Naive thymus-derived CD8-positive, alpha-beta T cell (primary cell): Measurements from ENCODE around the gene PNPLA2. TPM values are rescaled to one million over a fixed set of nuclear protein-coding genes. Genes with fewer than 3 reads are reported as not detected.

ENCODE experiments used
- ATAC-seq, 2 donors: fragments of 150-1000 bp; cut with Tn5 transposase in 1 of 2; sonication (Bioruptor Pico), chemical (Tn5 transposase) in 1 of 2; 1 replicate in 1 of 2; 2 replicates in 1 of 2; pipeline ENCODE4 v1.10.0; 2021; ENCODE audit warnings: mild to moderate bottlenecking in 2 of 2, moderate library complexity in 2 of 2
- POLR2A ChIA-PET: fragments of 350-600 bp; sonication (Branson Sonifier 250); formaldehyde crosslinking; loops from one replicate; lab custom pipeline; 2021; ENCODE audit warnings: antibody characterized with exemption; lab: Charles Lee
- DNase-seq, 10 donors: peaks; one replicate each; pipeline versions ENCODE4 v3.0.0 to v3.0.0-alpha.2; 2020 to 2022
- H3K27ac Mint-ChIP-seq, 10 donors: one replicate each; pipeline ENCODE4 v1.8.0; 2020 to 2022; ENCODE audit warnings: mild to moderate bottlenecking in 10 of 10, mixed read lengths in 10 of 10, moderate library complexity in 4 of 10, inconsistent platforms in 1 of 10
- H3K27me3 Mint-ChIP-seq, 5 donors: one replicate each; pipeline ENCODE4 v1.8.0; 2021 to 2022; ENCODE audit warnings: mixed read lengths in 5 of 5
- H3K36me3 Mint-ChIP-seq, 3 donors: one replicate each; pipeline ENCODE4 v1.8.0; 2020 to 2022; ENCODE audit warnings: mixed read lengths in 3 of 3, mild to moderate bottlenecking in 2 of 3, inconsistent platforms in 1 of 3
- H3K4me1 Mint-ChIP-seq, 4 donors: one replicate each; pipeline ENCODE4 v1.8.0; 2021 to 2022; ENCODE audit warnings: mixed read lengths in 4 of 4
- H3K4me3 Mint-ChIP-seq, 10 donors: one replicate each; pipeline ENCODE4 v1.8.0; 2020 to 2022; ENCODE audit warnings: mild to moderate bottlenecking in 10 of 10, mixed read lengths in 10 of 10, moderate library complexity in 6 of 10, inconsistent platforms in 1 of 10
- H3K9me3 Mint-ChIP-seq, 9 donors: one replicate each; pipeline ENCODE4 v1.8.0; 2020 to 2022; ENCODE audit warnings: mixed read lengths in 9 of 9, mild to moderate bottlenecking in 3 of 9, inconsistent platforms in 1 of 9, moderate library complexity in 1 of 9
- polyA plus RNA-seq, 3 donors: library from polyadenylated mRNA; unstranded; fragments of 300-500 nt; fragmentation: Illumina TruSeq; gene quantifications; one replicate each; pipeline ENCODE4 v1.2.3, GENCODE V29; 2021
- total RNA-seq, 8 experiments: library from RNA in 2 of 8; stranded (reverse) in 2 of 8; gene quantifications; one replicate each; pipeline ENCODE4 v1.2.3 and lab custom pipeline; 2021 to 2026

Gene PNPLA2
- total and polyA plus RNA-seq, 5 experiments from 2014 or later = 20.5 to 251 (median 42.7) TPM

DNA sequence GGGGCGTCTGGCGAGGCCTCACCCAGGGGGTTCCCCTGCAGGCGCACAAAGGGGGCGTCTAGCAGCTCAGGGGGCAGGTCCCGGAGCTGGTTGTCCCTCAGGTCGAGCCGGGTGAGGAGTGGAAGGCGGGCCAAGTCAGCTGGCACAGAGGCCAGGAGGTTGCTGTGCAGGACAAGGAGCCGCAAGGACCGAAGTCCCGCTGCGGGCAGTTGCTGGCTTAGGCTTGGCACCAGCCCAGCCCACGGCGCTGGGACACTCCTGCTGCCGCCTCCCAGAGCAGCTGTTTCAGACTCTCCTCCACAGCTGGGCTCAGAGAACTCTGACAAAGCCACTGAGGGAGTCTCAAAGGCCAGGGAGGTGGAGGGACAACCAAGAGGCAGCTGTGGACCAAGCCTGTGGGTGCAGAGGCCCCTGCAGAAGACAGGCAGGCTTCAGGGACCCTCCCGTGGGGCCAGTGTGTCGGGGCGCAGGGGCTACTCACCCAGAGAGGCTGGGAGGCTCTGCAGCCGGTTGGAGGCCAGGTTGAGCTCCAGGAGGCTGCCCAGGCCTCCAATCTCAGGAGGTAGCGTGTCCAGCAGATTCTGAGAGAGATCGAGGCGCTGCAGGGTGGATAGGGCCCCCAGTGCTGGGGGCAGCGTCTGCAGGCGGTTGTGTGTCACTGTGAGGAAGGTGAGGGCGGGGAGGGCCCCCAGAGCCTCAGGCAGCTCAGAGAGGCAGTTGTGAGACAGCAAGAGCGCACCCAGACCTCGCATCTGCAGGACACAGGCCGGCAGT is 15.8 kb upstream of the PNPLA2 start:
- Mint-ChIP-seq H3K36me3 (no peaks in the 10 kb centered on the region), H3K4me1 (peaks cover 2 to 30% (median 8%) of the 10 kb centered on the region in 4 donors), H3K4me3 (peak overlapping the region in 2 of 10 donors; percentile 25 to 62), H3K9me3 (no peaks in the 10 kb centered on the region), H3K27ac (peak overlapping the region in 1 of 10 donors; percentile 16), H3K27me3 (no peaks in the 10 kb centered on the region)
- no peak for DNase-seq
- no peak for ATAC-seq
- POLR2A ChIA-PET = interaction anchor here (0.9 to 5.4 kb wide), 4 partner anchors 16 to 222 kb away, joined by 3 to 67 read pairs (median 5); partner anchors contain the start of genes PNPLA2, POLR2L and TSPAN4

GRCh38 chr11:803467-803742 is 15.3 kb upstream of the PNPLA2 start:
- DNase-seq (no peak), ATAC-seq (no peak)
- POLR2A ChIA-PET = interaction anchor here (0.6 to 5.4 kb wide), 7 partner anchors 16 to 222 kb away, joined by 3 to 67 read pairs (median 5); partner anchors contain the start of genes PNPLA2, POLR2L, TALDO1 and TSPAN4
- Mint-ChIP-seq H3K9me3 (no peaks in the 10 kb centered on the region), H3K27me3 (no peaks in the 10 kb centered on the region), H3K4me1 (peaks cover 3 to 32% (median 12%) of the 10 kb centered on the region in 4 donors), H3K4me3 (peak overlapping the region in 2 of 10 donors; percentile 67 to 72), H3K36me3 (no peaks in the 10 kb centered on the region), H3K27ac (peak overlapping the region in 1 of 10 donors; percentile 16)

DNA sequence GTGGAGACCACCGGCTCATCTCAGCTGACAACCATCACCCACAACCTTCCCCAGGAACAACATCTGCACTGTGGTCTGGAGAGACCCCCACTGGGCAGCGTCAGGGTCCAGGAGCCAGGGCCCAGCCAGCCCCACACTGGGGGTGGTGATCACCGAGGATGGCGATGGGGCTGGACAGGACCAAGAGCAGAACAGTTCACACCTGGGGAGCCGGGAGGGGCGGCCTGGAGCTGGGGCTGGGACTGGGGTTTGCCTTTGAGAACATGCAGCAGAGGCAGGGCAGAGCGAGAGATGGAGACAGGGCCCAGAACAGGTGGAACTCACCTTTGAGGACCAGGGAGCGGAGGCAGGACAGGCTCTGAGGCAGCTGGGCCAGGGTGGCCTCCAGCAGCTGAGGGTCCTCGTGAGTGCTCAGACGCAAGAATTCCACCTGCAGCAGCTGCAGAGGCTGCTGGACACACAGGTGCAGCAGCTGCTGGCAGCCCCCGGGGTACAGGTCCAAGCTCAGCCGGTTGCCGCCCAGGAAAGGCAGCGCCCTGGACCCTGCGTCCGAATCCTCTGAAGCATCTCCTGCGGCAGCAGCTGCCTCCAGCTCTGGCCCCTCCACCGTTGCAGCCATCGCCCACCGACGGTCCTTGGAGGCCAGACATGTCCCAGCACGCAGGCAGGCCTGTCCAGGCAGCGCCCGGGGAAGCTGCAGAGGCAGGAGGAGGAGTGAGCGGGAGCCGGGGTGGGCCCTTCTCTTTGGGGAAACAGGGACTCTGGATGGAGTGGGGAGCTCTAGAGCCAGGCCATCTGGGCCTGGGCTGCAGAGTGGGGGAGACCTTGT is 14.7 kb upstream of the PNPLA2 start:
- no peak for ATAC-seq
- peak overlapping the region in 8 of 10 donors; percentile 56 to 89 (median 72) for H3K27ac Mint-ChIP-seq
- no peak for DNase-seq
- POLR2A ChIA-PET = interaction anchor here (0.6 to 5.4 kb wide), 10 partner anchors 8 to 109 kb away, joined by 3 to 67 read pairs (median 6); partner anchors contain the start of genes CEND1, DEAF1, PNPLA2 and POLR2L
- H3K27me3 Mint-ChIP-seq = no peaks in the 10 kb centered on the region
- H3K9me3 Mint-ChIP-seq = no peaks in the 10 kb centered on the region
- H3K4me1 Mint-ChIP-seq = peaks cover 5 to 36% (median 17%) of the 10 kb centered on the region in 4 donors
- H3K36me3 Mint-ChIP-seq = no peaks in the 10 kb centered on the region
- H3K4me3 Mint-ChIP-seq = peak overlapping the region; percentile 67 to 86 (median 75)

DNA sequence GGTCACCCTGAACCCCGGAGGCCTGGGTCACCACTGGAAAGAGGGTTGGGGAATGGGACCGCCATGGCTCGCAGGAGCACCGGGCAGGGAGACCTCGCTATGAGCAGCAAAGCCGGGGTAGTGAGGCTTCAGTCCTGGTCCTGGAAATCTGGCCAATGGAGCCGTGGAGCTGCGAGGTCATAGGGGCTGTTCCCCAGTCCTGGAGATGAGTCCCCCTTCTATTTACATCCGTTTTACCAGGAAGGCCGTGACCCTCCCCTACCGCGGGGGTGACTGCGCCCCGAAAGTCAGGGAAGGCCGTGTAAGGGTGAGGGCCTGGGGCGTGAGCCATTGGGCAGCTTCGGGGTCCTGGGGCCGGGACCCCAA is 14.1 kb upstream of the PNPLA2 start:
- POLR2A ChIA-PET = interaction anchor here (0.8 to 5.4 kb wide), 8 partner anchors 9 to 109 kb away, joined by 3 to 67 read pairs (median 4); partner anchors contain the start of genes CEND1, DEAF1, PNPLA2 and TALDO1
- H3K4me1 Mint-ChIP-seq = peaks cover 6 to 36% (median 20%) of the 10 kb centered on the region in 4 donors
- DNase-seq = no peak
- H3K27me3 Mint-ChIP-seq = no peaks in the 10 kb centered on the region
- no peaks in the 10 kb centered on the region for H3K9me3 Mint-ChIP-seq
- peak overlapping the region in 8 of 10 donors; percentile 56 to 89 (median 72) for H3K27ac Mint-ChIP-seq
- ATAC-seq = no peak
- H3K36me3 Mint-ChIP-seq = no peaks in the 10 kb centered on the region
- H3K4me3 Mint-ChIP-seq = peak overlapping the region; percentile 67 to 86 (median 75)

GRCh38 chr11:808427-809286 is 10.1 kb upstream of the PNPLA2 start:
- no peaks in the 10 kb centered on the region for H3K27me3 Mint-ChIP-seq
- ATAC-seq (peak; percentile 0 to 3), DNase-seq (no peak)
- H3K9me3 Mint-ChIP-seq = no peaks in the 10 kb centered on the region
- H3K27ac Mint-ChIP-seq = peak overlapping the region; percentile 93 to 99 (median 99)
- peaks cover 0 to 24% (median 2%) of the 10 kb centered on the region in 3 donors for H3K36me3 Mint-ChIP-seq
- H3K4me3 Mint-ChIP-seq = peak overlapping the region; percentile 88 to 98 (median 92)
- peaks cover 8 to 53% (median 40%) of the 10 kb centered on the region in 4 donors for H3K4me1 Mint-ChIP-seq
- POLR2A ChIA-PET = interaction anchor here (0.8 to 2.3 kb wide), 14 partner anchors 9 to 302 kb away, joined by 3 to 80 read pairs (median 4); partner anchors contain the start of genes GATD1, PHRF1, PNPLA2 and POLR2L

GRCh38 chr11:809287-810039 is 9.3 kb upstream of the PNPLA2 start, which contains the start of gene RPLP2:
RPLP2 (plus strand) TSS chr11:809967; CDS start chr11:810235, 268 bp downstream.
- ATAC-seq (peak; percentile 82 to 87), DNase-seq (peak; percentile 95 to 100 (median 98))
- no peaks in the 10 kb centered on the region for H3K9me3 Mint-ChIP-seq
- H3K4me1 Mint-ChIP-seq = peaks cover 10 to 47% (median 39%) of the 10 kb centered on the region in 4 donors
- peak within 1 kb of the TSS; percentile 88 to 98 (median 92) for H3K4me3 Mint-ChIP-seq
- H3K36me3 Mint-ChIP-seq = peaks cover 0 to 27% (median 2%) of the 10 kb centered on the region in 3 donors
- H3K27me3 Mint-ChIP-seq = no peaks in the 10 kb centered on the region
- H3K27ac Mint-ChIP-seq = peak within 1 kb of the TSS; percentile 93 to 99 (median 99)
- POLR2A ChIA-PET = interaction anchor here (0.8 to 2.3 kb wide), 15 partner anchors 10 to 303 kb away, joined by 3 to 80 read pairs (median 5); partner anchors contain the start of genes CD151, GATD1, PHRF1 and PNPLA2

- H3K36me3 Mint-ChIP-seq = peaks cover 0 to 27% (median 2%) of the 10 kb centered on the region in 3 donors
- ATAC-seq = peak; percentile 19 to 24
- peak overlapping the region; percentile 88 to 98 (median 92) for H3K4me3 Mint-ChIP-seq
These were observed 8.6 kb upstream of the PNPLA2 start for GRCh38 chr11:810040-810567.

DNA sequence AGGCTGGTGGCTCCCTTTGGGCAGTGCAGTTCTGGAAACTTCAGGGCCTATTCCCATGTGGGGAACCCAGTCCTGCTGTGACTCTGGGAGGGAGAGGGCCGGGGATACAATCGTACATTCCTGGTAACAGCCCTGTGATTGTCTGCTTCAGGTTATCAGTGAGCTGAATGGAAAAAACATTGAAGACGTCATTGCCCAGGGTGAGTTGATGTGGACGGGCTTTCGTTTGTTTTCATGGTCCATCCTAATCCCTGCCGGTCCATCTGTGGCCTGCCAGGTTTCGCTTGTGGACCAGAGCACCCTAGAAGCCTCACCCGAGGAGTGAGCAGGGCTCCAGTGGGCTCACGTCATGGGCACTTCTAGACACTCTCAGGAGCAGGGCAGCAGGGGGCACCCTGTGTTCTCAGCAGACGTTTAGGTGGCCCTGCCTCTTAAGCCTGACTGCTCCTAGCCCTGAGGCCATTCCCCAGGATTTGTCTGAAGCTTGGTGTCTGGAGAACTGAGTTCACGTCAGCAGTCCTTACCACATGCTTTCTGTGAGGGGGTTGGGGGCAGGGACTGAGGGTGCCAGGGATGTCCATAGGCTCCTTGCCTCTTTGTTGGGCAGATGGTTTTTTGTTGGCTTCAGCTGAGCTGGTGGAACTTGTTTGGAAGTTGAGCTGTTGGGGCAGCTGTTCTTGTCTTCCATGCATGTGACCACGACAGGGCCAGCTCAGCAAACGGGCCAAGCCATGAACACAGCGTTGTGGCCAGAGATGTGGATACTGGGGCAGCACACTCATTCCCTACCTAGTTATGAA is 7.1 kb upstream of the PNPLA2 start:
- Mint-ChIP-seq H3K27ac (peak overlapping the region in 9 of 10 donors; percentile 31 to 95 (median 86)), H3K4me3 (peak overlapping the region; percentile 79 to 98 (median 86)), H3K4me1 (peaks cover 10 to 41% (median 35%) of the 10 kb centered on the region in 4 donors), H3K27me3 (no peaks in the 10 kb centered on the region), H3K36me3 (peaks cover 0 to 27% (median 2%) of the 10 kb centered on the region in 3 donors), H3K9me3 (no peaks in the 10 kb centered on the region)
- ATAC-seq (no peak), DNase-seq (no peak)
- POLR2A ChIA-PET = interaction anchor here (0.6 to 1.9 kb wide), 3 partner anchors 9 to 68 kb away, joined by 4 to 34 read pairs (median 4); partner anchors contain the start of gene PNPLA2

More at GRCh38 chr11:810040-810567, 8.6 kb upstream of the PNPLA2 start:
- peak overlapping the region; percentile 43 to 99 (median 99) for H3K27ac Mint-ChIP-seq
- POLR2A ChIA-PET = interaction anchor here (0.8 to 2.3 kb wide), 18 partner anchors 9 to 303 kb away, joined by 3 to 80 read pairs (median 4); partner anchors contain the start of genes CD151, GATD1, PHRF1 and PNPLA2
- peaks cover 10 to 45% (median 38%) of the 10 kb centered on the region in 4 donors for H3K4me1 Mint-ChIP-seq
- DNase-seq = no peak
- H3K9me3 Mint-ChIP-seq = no peaks in the 10 kb centered on the region
- H3K27me3 Mint-ChIP-seq = no peaks in the 10 kb centered on the region

- no peaks in the 10 kb centered on the region for H3K27me3 Mint-ChIP-seq
- peak overlapping the region in 6 of 10 donors; percentile 18 to 98 (median 36) for H3K4me3 Mint-ChIP-seq
- H3K4me1 Mint-ChIP-seq = peaks cover 10 to 41% (median 35%) of the 10 kb centered on the region in 4 donors
- DNase-seq = no peak
- peaks cover 0 to 27% (median 2%) of the 10 kb centered on the region in 3 donors for H3K36me3 Mint-ChIP-seq
- no peak for ATAC-seq
- POLR2A ChIA-PET = interaction anchor here (1.4 to 1.5 kb wide), 3 partner anchors 16 to 28 kb away, joined by 3 to 7 read pairs (median 4); no protein-coding TSS in a partner anchor
- peak overlapping the region in 8 of 10 donors; percentile 8 to 80 (median 45) for H3K27ac Mint-ChIP-seq
- H3K9me3 Mint-ChIP-seq = no peaks in the 10 kb centered on the region
These were observed 6.3 kb upstream of the PNPLA2 start for GRCh38 chr11:812390-812789.
